K562 treated with DMSO at 1 percent for 12 hours (cell line): Measurements from ENCODE around the gene DUOXA2. TPM values are rescaled to one million over a fixed set of nuclear protein-coding genes. Genes with fewer than 3 reads are reported as not detected.

Experiments used
- total RNA-seq: library from RNA; unstranded; fragments of 300-600 nt; gene quantifications from 2 replicates; pipeline ENCODE4 v1.2.3, GENCODE V29; 2022; ENCODE audit not compliant: insufficient read depth

DUOXA2 gene
- not detected in 2 replicates for total RNA-seq

DNA sequence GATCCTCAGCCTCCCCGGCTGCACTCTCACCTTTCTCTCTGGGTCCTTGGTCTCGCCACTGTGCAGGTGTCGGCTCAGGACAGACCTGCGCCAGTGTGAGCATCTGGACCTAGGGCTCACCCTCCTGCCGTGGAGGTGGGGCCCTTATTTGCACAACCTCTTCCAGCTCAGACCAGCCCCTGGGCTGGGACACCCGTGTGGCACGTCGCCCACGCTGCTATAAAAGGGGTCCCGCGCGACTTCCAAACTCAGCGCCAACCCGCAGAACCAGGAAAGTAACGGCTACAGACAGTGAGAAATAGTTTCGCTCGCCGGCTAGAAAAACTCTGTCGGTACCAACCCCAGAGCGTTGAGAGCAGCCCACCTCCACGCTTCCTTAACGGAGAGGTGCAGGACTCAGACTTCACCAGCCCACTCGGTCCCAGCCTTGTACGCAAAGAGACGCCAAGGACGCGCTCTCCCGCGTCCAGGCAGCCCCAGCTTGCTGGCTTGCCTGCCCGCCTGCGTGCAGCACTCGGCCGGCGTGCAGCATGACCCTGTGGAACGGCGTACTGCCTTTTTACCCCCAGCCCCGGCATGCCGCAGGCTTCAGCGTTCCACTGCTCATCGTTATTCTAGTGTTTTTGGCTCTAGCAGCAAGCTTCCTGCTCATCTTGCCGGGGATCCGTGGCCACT, at the start of gene DUOXA2, which contains the start of gene DUOX2:
Gene DUOXA2, plus strand, starts transcription at position 251 of the 675 bp plus-strand sequence. Its CDS starts 280 bp downstream, at position 531.
Gene DUOX2, minus strand, starts transcription at position 97 of the 675 bp plus-strand sequence. CDS start 761 bp downstream, outside the sequence.

DNA sequence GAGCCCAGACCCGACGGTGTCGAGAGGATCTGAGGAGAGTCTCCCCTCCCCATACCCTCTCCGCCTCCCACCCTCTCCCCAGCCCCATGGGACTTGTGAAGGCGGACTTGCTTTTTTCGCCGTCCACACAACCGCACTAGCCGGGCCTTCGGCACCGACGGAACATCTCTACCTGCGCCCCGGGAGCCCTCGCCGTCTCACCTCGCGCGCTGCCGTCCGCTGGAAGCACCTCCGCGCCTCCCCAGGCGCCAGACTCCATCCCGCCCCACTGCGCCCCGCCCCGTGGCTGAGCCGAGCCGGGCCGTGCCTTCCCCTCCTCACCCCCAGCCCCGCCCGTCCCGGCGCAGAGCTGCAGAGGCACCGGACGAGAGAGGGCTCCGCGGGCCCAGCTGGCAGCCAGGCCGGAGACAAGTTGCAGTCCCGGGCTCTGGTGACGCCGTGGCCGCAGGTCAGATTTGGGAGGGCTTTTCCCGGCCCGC, 15.6 kb downstream of the DUOXA2 start, which contains the start of the genes DUOX1 and DUOXA1:
Gene DUOX1, plus strand, starts transcription at position 344 of the 479 bp plus-strand sequence. CDS start 1,973 bp downstream, outside the sequence.
Gene DUOXA1, minus strand, starts transcription at position 229 of the 479 bp plus-strand sequence. CDS start 6,865 bp downstream, outside the sequence.

Other genes with a start within 250 kb of the DUOXA2 start
- gene TERB2, start 157.6 kb upstream of the DUOXA2 start, total RNA-seq, result not detected in 2 replicates
- 15.3 and 34.2 TPM in 2 replicates for gene SORD, start 91.1 kb upstream of the DUOXA2 start, total RNA-seq
- gene DUOX2, start 154 bp upstream of the DUOXA2 start, total RNA-seq, result 0.11 TPM in 1 of 2 replicates, not detected in the other
- gene DUOXA1, start 15.6 kb downstream of the DUOXA2 start, total RNA-seq, result not detected in 2 replicates
- gene DUOX1, start 15.7 kb downstream of the DUOXA2 start, total RNA-seq, result not detected in 2 replicates
- 3.5 and 3.6 TPM in 2 replicates for gene SHF, start 73.6 kb downstream of the DUOXA2 start, total RNA-seq
- gene SLC28A2, start 137.9 kb downstream of the DUOXA2 start, total RNA-seq, result not detected in 2 replicates